Stimulated activated naive CD8-positive, alpha-beta T cell treated with anti-CD3 and anti-CD28 coated beads, Interleukin-15, amount 100 ng/mL, for 72 hours (primary cell): Measurements from ENCODE around the gene DLG5.
A peak's percentile ranks its signal among the peaks of the same experiment; 100 is the strongest.

Experiments used
- ATAC-seq: fragments of 150-1000 bp; cut with Tn5 transposase; 2 replicates; pipeline ENCODE4 v1.10.0; 2021; ENCODE audit warnings: mild to moderate bottlenecking, moderate library complexity
- DNase-seq, 2 donors: peaks; one replicate each; pipeline ENCODE4 v3.0.0; 2021 to 2022
- H3K27ac Mint-ChIP-seq, 2 donors: one replicate each; pipeline ENCODE4 v1.8.0; 2022; ENCODE audit warnings: mild to moderate bottlenecking in 2 of 2, mixed read lengths in 2 of 2, moderate library complexity in 2 of 2
- H3K27me3 Mint-ChIP-seq: one replicate; pipeline ENCODE4 v1.8.0; 2022; ENCODE audit warnings: mixed read lengths
- H3K4me1 Mint-ChIP-seq: one replicate; pipeline ENCODE4 v1.8.0; 2022; ENCODE audit warnings: mild to moderate bottlenecking, mixed read lengths
- H3K4me3 Mint-ChIP-seq, 2 donors: one replicate each; pipeline ENCODE4 v1.8.0; 2022; ENCODE audit warnings: mild to moderate bottlenecking in 2 of 2, mixed read lengths in 2 of 2, moderate library complexity in 1 of 2
- H3K9me3 Mint-ChIP-seq, 2 donors: one replicate each; pipeline ENCODE4 v1.8.0; 2022; ENCODE audit warnings: mixed read lengths in 2 of 2

DLG5 gene

GRCh38 chr10:77805676-77806075, 120.9 kb downstream of the DLG5 start:
- peaks cover 17% of the 10 kb centered on the region for H3K4me1 Mint-ChIP-seq
- no peak overlapping the region for H3K4me3 Mint-ChIP-seq
- no peak for ATAC-seq
- H3K27me3 Mint-ChIP-seq: peaks cover 32% of the 10 kb centered on the region
- DNase-seq: no peak
- no peaks in the 10 kb centered on the region for H3K9me3 Mint-ChIP-seq
- no peak overlapping the region for H3K27ac Mint-ChIP-seq

GRCh38 chr10:77804371-77804770, 122.2 kb downstream of the DLG5 start:
- Mint-ChIP-seq H3K27me3 (peaks cover 41% of the 10 kb centered on the region), H3K9me3 (no peaks in the 10 kb centered on the region), H3K4me1 (peaks cover 30% of the 10 kb centered on the region), H3K4me3 (no peak overlapping the region), H3K27ac (no peak overlapping the region)
- DNase-seq (no peak), ATAC-seq (no peak)

- ATAC-seq (peak; percentile 97), DNase-seq (peak; percentile 63 to 84)
- Mint-ChIP-seq H3K4me3 (peak overlapping the region; percentile 10 to 44), H3K9me3 (no peaks in the 10 kb centered on the region), H3K4me1 (peaks cover 32% of the 10 kb centered on the region), H3K27me3 (peaks cover 51% of the 10 kb centered on the region), H3K27ac (peak overlapping the region; percentile 28 to 80)
Observed at GRCh38 chr10:77801474-77802161, 124.9 kb downstream of the DLG5 start.

- DNase-seq (no peak), ATAC-seq (peak; percentile 7)
- Mint-ChIP-seq H3K4me3 (peak overlapping the region; percentile 10 to 44), H3K27me3 (peaks cover 47% of the 10 kb centered on the region), H3K9me3 (no peaks in the 10 kb centered on the region), H3K27ac (peak overlapping the region; percentile 4 to 28), H3K4me1 (peaks cover 32% of the 10 kb centered on the region)
Observed at GRCh38 chr10:77800738-77801266, 125.8 kb downstream of the DLG5 start.

- peaks cover 44% of the 10 kb centered on the region for H3K27me3 Mint-ChIP-seq
- peaks cover 32% of the 10 kb centered on the region for H3K4me1 Mint-ChIP-seq
- H3K4me3 Mint-ChIP-seq: no peak overlapping the region
- H3K9me3 Mint-ChIP-seq: no peaks in the 10 kb centered on the region
- ATAC-seq: no peak
- no peak overlapping the region for H3K27ac Mint-ChIP-seq
- DNase-seq: no peak
Observed at GRCh38 chr10:77800320-77800719, 126.2 kb downstream of the DLG5 start.

- Mint-ChIP-seq H3K4me3 (no peak overlapping the region), H3K27ac (no peak overlapping the region)
- ATAC-seq: no peak
Observed at GRCh38 chr10:77799352-77799751, 127.2 kb downstream of the DLG5 start.

GRCh38 chr10:77798940-77799339, 127.6 kb downstream of the DLG5 start:
- Mint-ChIP-seq H3K4me3 (no peak overlapping the region), H3K27me3 (peaks cover 44% of the 10 kb centered on the region), H3K27ac (no peak overlapping the region), H3K9me3 (no peaks in the 10 kb centered on the region), H3K4me1 (peaks cover 32% of the 10 kb centered on the region)
- ATAC-seq (no peak), DNase-seq (no peak)

More at GRCh38 chr10:77799352-77799751, 127.2 kb downstream of the DLG5 start:
- peaks cover 32% of the 10 kb centered on the region for H3K4me1 Mint-ChIP-seq
- H3K27me3 Mint-ChIP-seq: peaks cover 44% of the 10 kb centered on the region
- no peaks in the 10 kb centered on the region for H3K9me3 Mint-ChIP-seq
- DNase-seq: peak in 1 of 2 donors; percentile 28

GRCh38 chr10:77796311-77796915, 130.1 kb downstream of the DLG5 start:
- peaks cover 30% of the 10 kb centered on the region for H3K4me1 Mint-ChIP-seq
- no peaks in the 10 kb centered on the region for H3K9me3 Mint-ChIP-seq
- no peak overlapping the region for H3K27ac Mint-ChIP-seq
- ATAC-seq (no peak), DNase-seq (no peak)
- peaks cover 20% of the 10 kb centered on the region for H3K27me3 Mint-ChIP-seq
- no peak overlapping the region for H3K4me3 Mint-ChIP-seq

- no peak overlapping the region for H3K4me3 Mint-ChIP-seq
- H3K27ac Mint-ChIP-seq: no peak overlapping the region
- no peak for DNase-seq
- H3K4me1 Mint-ChIP-seq: peaks cover 21% of the 10 kb centered on the region
- H3K27me3 Mint-ChIP-seq: peaks cover 20% of the 10 kb centered on the region
- ATAC-seq: peak; percentile 14
- no peaks in the 10 kb centered on the region for H3K9me3 Mint-ChIP-seq
Observed at GRCh38 chr10:77795426-77796055, 131.0 kb downstream of the DLG5 start.

GRCh38 chr10:77794256-77795142, 132.1 kb downstream of the DLG5 start:
- Mint-ChIP-seq H3K27ac (peak overlapping the region in 1 of 2 donors; percentile 44), H3K4me3 (no peak overlapping the region), H3K27me3 (peaks cover 12% of the 10 kb centered on the region), H3K4me1 (peaks cover 11% of the 10 kb centered on the region), H3K9me3 (no peaks in the 10 kb centered on the region)
- no peak for ATAC-seq
- no peak for DNase-seq

- Mint-ChIP-seq H3K4me1 (peaks cover 8% of the 10 kb centered on the region), H3K27me3 (peaks cover 8% of the 10 kb centered on the region), H3K27ac (peak overlapping the region in 1 of 2 donors; percentile 44), H3K9me3 (no peaks in the 10 kb centered on the region), H3K4me3 (no peak overlapping the region)
- DNase-seq (no peak), ATAC-seq (no peak)
Observed at GRCh38 chr10:77793831-77794230, 132.7 kb downstream of the DLG5 start.

GRCh38 chr10:77792155-77792554, 134.4 kb downstream of the DLG5 start:
- ATAC-seq (no peak), DNase-seq (no peak)
- Mint-ChIP-seq H3K4me3 (no peak overlapping the region), H3K27ac (no peak overlapping the region), H3K9me3 (no peaks in the 10 kb centered on the region), H3K27me3 (peaks cover 2% of the 10 kb centered on the region), H3K4me1 (peaks cover 8% of the 10 kb centered on the region)

- ATAC-seq: no peak
- no peak for DNase-seq
Observed at GRCh38 chr10:77791506-77791905, 135.0 kb downstream of the DLG5 start.

GRCh38 chr10:77789861-77790260, 136.7 kb downstream of the DLG5 start:
- H3K4me1 Mint-ChIP-seq: peaks cover 8% of the 10 kb centered on the region
- no peak overlapping the region for H3K27ac Mint-ChIP-seq
- DNase-seq: no peak
- H3K27me3 Mint-ChIP-seq: no peaks in the 10 kb centered on the region
- no peak for ATAC-seq
- H3K4me3 Mint-ChIP-seq: no peak overlapping the region
- H3K9me3 Mint-ChIP-seq: no peaks in the 10 kb centered on the region

More at GRCh38 chr10:77791506-77791905, 135.0 kb downstream of the DLG5 start:
- H3K27ac Mint-ChIP-seq: no peak overlapping the region
- H3K9me3 Mint-ChIP-seq: no peaks in the 10 kb centered on the region
- no peak overlapping the region for H3K4me3 Mint-ChIP-seq
- no peaks in the 10 kb centered on the region for H3K27me3 Mint-ChIP-seq
- H3K4me1 Mint-ChIP-seq: peaks cover 8% of the 10 kb centered on the region

- no peak for ATAC-seq
- Mint-ChIP-seq H3K9me3 (no peaks in the 10 kb centered on the region), H3K4me1 (peaks cover 8% of the 10 kb centered on the region), H3K27ac (peak overlapping the region in 1 of 2 donors; percentile 5), H3K27me3 (no peaks in the 10 kb centered on the region), H3K4me3 (no peak overlapping the region)
- no peak for DNase-seq
Observed at GRCh38 chr10:77789016-77789415, 137.5 kb downstream of the DLG5 start.
